Activated B cell treated with CpG ODN at 0.5 μM for 24 hours (primary cell): Measurements from ENCODE around the gene CCDC93. TPM values are rescaled to one million over a fixed set of nuclear protein-coding genes. Genes with fewer than 3 reads are reported as not detected.

Experiments used
- ATAC-seq: fragments of 200-7000 bp; cut with Tn5 transposase; one replicate; pipeline ENCODE4 v1.10.0; 2021; ENCODE audit warnings: low read depth, mild to moderate bottlenecking, moderate library complexity
- CTCF ChIA-PET: fragments of 350-600 bp; sonication (Branson Sonifier 250); formaldehyde crosslinking; loops from one replicate; lab custom pipeline; 2021; ENCODE audit warnings: antibody characterized with exemption; lab: Charles Lee
- POLR2A ChIA-PET: fragments of 350-600 bp; sonication (Branson Sonifier 250); formaldehyde crosslinking; loops from one replicate; lab custom pipeline; 2021; ENCODE audit warnings: antibody characterized with exemption; lab: Charles Lee
- DNase-seq: peaks from one replicate; pipeline ENCODE4 v3.0.0; 2022
- H3K27ac Mint-ChIP-seq: one replicate; pipeline ENCODE4 v1.8.0; 2020; ENCODE audit warnings: mixed read lengths
- H3K27me3 Mint-ChIP-seq: one replicate; pipeline ENCODE4 v1.8.0; 2021; ENCODE audit warnings: mixed read lengths
- H3K36me3 Mint-ChIP-seq: one replicate; pipeline ENCODE4 v1.8.0; 2021; ENCODE audit warnings: low read depth, mixed read lengths
- H3K4me1 Mint-ChIP-seq: one replicate; pipeline ENCODE4 v1.8.0; 2021; ENCODE audit warnings: mixed read lengths
- H3K4me3 Mint-ChIP-seq: one replicate; pipeline ENCODE4 v1.8.0; 2020; ENCODE audit warnings: mild to moderate bottlenecking, mixed read lengths
- H3K9me3 Mint-ChIP-seq: one replicate; pipeline ENCODE4 v1.8.0; 2020; ENCODE audit warnings: mixed read lengths
- CTCF ChIP-seq: fragments of 200-600 bp; IDR thresholded peaks from one replicate; pipeline ENCODE4 v1.8.0; 2022; ENCODE audit warnings: antibody characterized with exemption, mild to moderate bottlenecking
- intact Hi-C: fragments of 100-400 bp; cut with micrococcal nuclease; formaldehyde crosslinking; loops from one replicate; pipeline ENCODE4 v1.15.1; 2024
- total RNA-seq: library from RNA; stranded (reverse); gene quantifications from 2 replicates; pipeline ENCODE4 v1.2.3, GENCODE V29; 2022

CCDC93 gene
- total RNA-seq, 1 donor from 2014 or later = 38.8 TPM

DNA sequence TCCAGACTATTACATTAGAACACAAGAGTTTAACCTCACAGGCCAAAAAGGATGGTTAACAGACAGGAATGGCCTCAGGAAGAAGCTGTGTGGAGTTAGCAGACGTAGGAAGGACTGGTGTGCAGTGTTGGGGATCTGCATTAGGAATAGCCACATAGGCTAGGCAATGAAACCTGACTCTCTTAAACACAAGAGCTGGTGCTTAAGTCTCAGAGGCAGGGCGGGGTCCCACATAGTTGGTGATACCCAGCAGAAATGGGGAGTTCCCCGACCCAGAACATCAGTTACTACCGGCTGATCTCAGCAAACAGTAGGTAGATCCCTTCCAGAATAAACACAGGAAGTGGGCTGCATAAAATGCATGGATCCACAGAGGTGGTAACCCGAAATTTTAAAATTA, 64.1 kb downstream of the CCDC93 start:
- no peak overlapping the region for H3K27ac Mint-ChIP-seq
- ChIA-PET POLR2A (no interaction called here), CTCF (interaction anchor here (0.9 kb wide), 1 partner anchor 11 kb away, joined by 3 read pairs; no protein-coding TSS in a partner anchor)
- H3K27me3 Mint-ChIP-seq = no peaks in the 10 kb centered on the region
- H3K9me3 Mint-ChIP-seq = no peaks in the 10 kb centered on the region
- peaks cover 97% of the 10 kb centered on the region for H3K36me3 Mint-ChIP-seq
- H3K4me3 Mint-ChIP-seq = no peak overlapping the region
- no peak for TF ChIP-seq CTCF
- no peaks in the 10 kb centered on the region for H3K4me1 Mint-ChIP-seq
- ATAC-seq = no peak
- intact Hi-C loops = loop anchor here (5.0 kb wide), 2 partner anchors 42 to 138 kb away; partner anchors contain the start of gene DDX18
- DNase-seq = no peak

- TF ChIP-seq CTCF = no peak
- no peak for ATAC-seq
- CTCF ChIA-PET = no interaction called here
- H3K4me1 Mint-ChIP-seq = no peaks in the 10 kb centered on the region
- H3K27me3 Mint-ChIP-seq = no peaks in the 10 kb centered on the region
- no peak for DNase-seq
- POLR2A ChIA-PET = no interaction called here
- intact Hi-C loops = no loop called here
- H3K36me3 Mint-ChIP-seq = peaks cover 98% of the 10 kb centered on the region
- H3K9me3 Mint-ChIP-seq = no peaks in the 10 kb centered on the region
- H3K27ac Mint-ChIP-seq = no peak overlapping the region
- no peak overlapping the region for H3K4me3 Mint-ChIP-seq
Observed at GRCh38 chr2:117948615-117949014, 65.3 kb downstream of the CCDC93 start.

GRCh38 chr2:117945296-117945695, 68.6 kb downstream of the CCDC93 start:
- CTCF ChIA-PET = interaction anchor here (1.0 kb wide), 1 partner anchor 58 kb away, joined by 3 read pairs; no protein-coding TSS in a partner anchor
- Mint-ChIP-seq H3K36me3 (peaks cover 100% of the 10 kb centered on the region), H3K27me3 (no peaks in the 10 kb centered on the region), H3K4me3 (no peak overlapping the region), H3K4me1 (no peaks in the 10 kb centered on the region), H3K9me3 (no peaks in the 10 kb centered on the region), H3K27ac (no peak overlapping the region)
- intact Hi-C loops = no loop called here
- ATAC-seq (no peak), DNase-seq (no peak)
- TF ChIP-seq CTCF = no peak
- POLR2A ChIA-PET = no interaction called here

- Mint-ChIP-seq H3K27me3 (no peaks in the 10 kb centered on the region), H3K9me3 (no peaks in the 10 kb centered on the region), H3K4me1 (no peaks in the 10 kb centered on the region), H3K4me3 (no peak overlapping the region), H3K36me3 (peaks cover 100% of the 10 kb centered on the region), H3K27ac (no peak overlapping the region)
- ChIA-PET CTCF (no interaction called here), POLR2A (no interaction called here)
- no peak for DNase-seq
- no peak for TF ChIP-seq CTCF
- intact Hi-C loops = no loop called here
- no peak for ATAC-seq
Observed at GRCh38 chr2:117944816-117945215, 69.1 kb downstream of the CCDC93 start.

- Mint-ChIP-seq H3K4me3 (no peak overlapping the region), H3K36me3 (peaks cover 98% of the 10 kb centered on the region), H3K4me1 (no peaks in the 10 kb centered on the region), H3K27ac (no peak overlapping the region), H3K9me3 (no peaks in the 10 kb centered on the region), H3K27me3 (no peaks in the 10 kb centered on the region)
- TF ChIP-seq CTCF = no peak
- ChIA-PET CTCF (no interaction called here), POLR2A (no interaction called here)
- DNase-seq (no peak), ATAC-seq (no peak)
- intact Hi-C loops = no loop called here
Observed at GRCh38 chr2:117943013-117943672, 70.7 kb downstream of the CCDC93 start.
